Measurements from ENCODE around the gene LDHAL6B.

GRCh38 chr15:59256482-59256881 is 49.8 kb downstream of the LDHAL6B start:
- TF ChIP-seq TAF1 (IDR thresholded peaks at IDR 0.05; ENCODE audit: borderline replicate concordance, low read depth, low read length) (no peak), POLR2AphosphoS5 (IDR thresholded peaks at IDR 0.05; ENCODE audit: low read depth, low read length) (no peak), POLR2A (IDR thresholded peaks at IDR 0.05; ENCODE audit: low read depth, low read length) (no peak)
